H1 (cell line): ENCODE measurements around the gene PRR20B. TPM values are rescaled to one million over a fixed set of nuclear protein-coding genes. Genes with fewer than 3 reads are reported as not detected.

Experiments used
- CTCF ChIA-PET: fragments of 300-600 bp; sonication (Branson Sonifier 250); formaldehyde crosslinking; loops from one replicate; lab custom pipeline; 2021; ENCODE audit not compliant: partially characterized antibody; lab: Charles Lee
- POLR2A ChIA-PET: fragments of 300-600 bp; sonication (Branson Sonifier 250); formaldehyde crosslinking; loops from one replicate; lab custom pipeline; 2021; ENCODE audit warnings: inconsistent platforms; ENCODE audit not compliant: partially characterized antibody; lab: Charles Lee
- DNase-seq, 2 experiments: peaks; one replicate each; pipeline versions ENCODE4 v3.0.0 to v3.0.0-alpha.2; 2010 to 2022; ENCODE audit warnings: low spot score in 2 of 2, low read depth in 1 of 2, mixed read lengths in 1 of 2
- FAIRE-seq: peaks from 2 replicates; lab custom pipeline; 2011; peaks lifted over from hg19 to GRCh38; lab: Jason Lieb, UNC
- H2AFZ ChIP-seq: 2 replicates; pipeline ENCODE4 v1.8.1; 2012; ENCODE audit warnings: low read length, inconsistent platforms
- H2AK5ac ChIP-seq: 2 replicates; pipeline ENCODE4 v1.6.1; 2013; ENCODE audit warnings: low read depth, low read length
- H2BK120ac ChIP-seq: replicated peaks from 2 replicates; pipeline ENCODE3; 2013; ENCODE audit warnings: low read depth, low read length, inconsistent platforms
- H2BK12ac ChIP-seq: 2 replicates; pipeline ENCODE4 v1.6.1; 2013; ENCODE audit warnings: low read depth, low read length
- H2BK15ac ChIP-seq: 2 replicates; pipeline ENCODE4 v1.6.1; 2013; ENCODE audit warnings: low read length
- H2BK20ac ChIP-seq: 2 replicates; pipeline ENCODE4 v1.6.1; 2013; ENCODE audit warnings: low read length
- H2BK5ac ChIP-seq: 2 replicates; pipeline ENCODE4 v1.6.1; 2013; ENCODE audit warnings: low read depth, low read length
- H3K14ac ChIP-seq: 2 replicates; pipeline ENCODE4 v1.6.1; 2013; ENCODE audit warnings: inconsistent platforms; ENCODE audit not compliant: insufficient read length
- H3K18ac ChIP-seq: 2 replicates; pipeline ENCODE4 v1.6.1; 2013; ENCODE audit warnings: low read length; ENCODE audit errors: extremely low read depth
- H3K23ac ChIP-seq: 2 replicates; pipeline ENCODE4 v1.6.1; 2013; ENCODE audit warnings: inconsistent platforms; ENCODE audit not compliant: insufficient read length
- H3K23me2 ChIP-seq: 2 replicates; pipeline ENCODE4 v1.6.1; 2013; ENCODE audit warnings: low read depth, low read length
- H3K27ac ChIP-seq: 2 replicates; pipeline ENCODE4 v1.6.1; 2011; ENCODE audit warnings: low read depth, low read length, inconsistent platforms
- H3K27me3 ChIP-seq, 4 experiments: replicated peaks in 1 of 4; 1 replicate in 1 of 4; 2 replicates in 3 of 4; pipeline versions ENCODE4 v1.6.1 to v1.8.1; 2011 to 2013; ENCODE audit warnings: low read length in 3 of 4, mild to moderate bottlenecking in 3 of 4, inconsistent platforms in 2 of 4, mixed read lengths in 2 of 4, moderate library complexity in 1 of 4; ENCODE audit not compliant: control insufficient read depth in 3 of 4, insufficient read depth in 3 of 4; ENCODE audit errors: extremely low read depth in 1 of 4
- H3K36me3 ChIP-seq, 4 experiments: 2 replicates each; pipeline versions ENCODE4 v1.6.1 to v1.8.1; 2011 to 2013; ENCODE audit warnings: mild to moderate bottlenecking in 4 of 4, low read length in 3 of 4, moderate library complexity in 2 of 4, control low read depth in 1 of 4, inconsistent platforms in 1 of 4; ENCODE audit not compliant: insufficient read depth in 4 of 4, control insufficient read depth in 2 of 4
- H3K4ac ChIP-seq: replicated peaks from 2 replicates; pipeline ENCODE3; 2013; ENCODE audit warnings: low read length, low read depth, mixed read lengths, inconsistent platforms; ENCODE audit not compliant: insufficient read length
- H3K4me1 ChIP-seq, 4 experiments: replicated peaks in 1 of 4; 1 replicate in 1 of 4; 2 replicates in 3 of 4; pipeline versions ENCODE4 v1.6.1 to v1.8.1; 2011 to 2013; ENCODE audit warnings: low read length in 3 of 4, inconsistent platforms in 2 of 4, mixed read lengths in 1 of 4; ENCODE audit not compliant: insufficient read depth in 4 of 4, control insufficient read depth in 3 of 4
- H3K4me2 ChIP-seq, 2 experiments: 2 replicates each; pipeline versions ENCODE4 v1.6.1 to v1.8.1; 2011 to 2013; ENCODE audit warnings: low read depth in 2 of 2, low read length in 2 of 2, control low read depth in 1 of 2, inconsistent platforms in 1 of 2, mild to moderate bottlenecking in 1 of 2; ENCODE audit not compliant: insufficient read depth in 1 of 2
- H3K4me3 ChIP-seq, 4 experiments: fragments of 200-600, 300-600 bp in 1 of 4; sonication (generic), shearing (Covaris generic), sonication (Bioruptor Twin) in 1 of 4; 2 replicates each; pipeline versions ENCODE4 v1.5.1 to v1.8.1; 2011 to 2016; ENCODE audit warnings: low read length in 4 of 4, low read depth in 3 of 4, control low read depth in 2 of 4, inconsistent platforms in 2 of 4, mild to moderate bottlenecking in 2 of 4, mixed read lengths in 1 of 4, moderate library complexity in 1 of 4; ENCODE audit not compliant: insufficient read depth in 2 of 4; ENCODE audit errors: extremely low read depth in 1 of 4
- H3K56ac ChIP-seq: replicated peaks from 2 replicates; pipeline ENCODE3; 2013; ENCODE audit warnings: low read depth, mild to moderate bottlenecking, mixed read lengths, low read length, inconsistent platforms; ENCODE audit not compliant: insufficient read length
- H3K79me1 ChIP-seq: 2 replicates; pipeline ENCODE4 v1.6.1; 2013; ENCODE audit warnings: low read depth, low read length, control low read depth
- H3K79me2 ChIP-seq, 2 experiments: 2 replicates each; pipeline versions ENCODE4 v1.6.1 to v1.8.1; 2012 to 2013; ENCODE audit warnings: low read length in 2 of 2, mild to moderate bottlenecking in 2 of 2, inconsistent platforms in 1 of 2; ENCODE audit not compliant: insufficient read depth in 2 of 2, control insufficient read depth in 1 of 2
- H3K9ac ChIP-seq, 4 experiments: replicated peaks in 1 of 4; 1 replicate in 1 of 4; 2 replicates in 3 of 4; pipeline versions ENCODE4 v1.6.1 to v1.8.1; 2011 to 2013; ENCODE audit warnings: low read depth in 3 of 4, low read length in 3 of 4, control low read depth in 2 of 4, mild to moderate bottlenecking in 2 of 4, moderate library complexity in 2 of 4, inconsistent platforms in 1 of 4; ENCODE audit errors: extremely low read depth in 1 of 4
- H3K9me3 ChIP-seq, 2 experiments: 2 replicates each; pipeline versions ENCODE4 v1.6.1 to v1.8.1; 2012 to 2013; ENCODE audit warnings: mild to moderate bottlenecking in 2 of 2, moderate library complexity in 2 of 2, control low read depth in 1 of 2, inconsistent platforms in 1 of 2, low read depth in 1 of 2, low read length in 1 of 2, mixed read lengths in 1 of 2; ENCODE audit not compliant: insufficient read depth in 2 of 2
- H4K20me1 ChIP-seq, 2 experiments: replicated peaks in 1 of 2; 2 replicates each; pipeline versions ENCODE3 to v1.8.1; 2011 to 2013; ENCODE audit warnings: inconsistent platforms in 2 of 2, low read length in 2 of 2, mild to moderate bottlenecking in 1 of 2; ENCODE audit not compliant: insufficient read depth in 2 of 2, control insufficient read depth in 1 of 2
- H4K5ac ChIP-seq: 2 replicates; pipeline ENCODE4 v1.6.1; 2013; ENCODE audit warnings: low read length, low read depth, mixed read lengths, inconsistent platforms; ENCODE audit not compliant: insufficient read length
- H4K8ac ChIP-seq: 2 replicates; pipeline ENCODE4 v1.8.0; 2013; ENCODE audit warnings: mild to moderate bottlenecking, moderate library complexity, low read length, inconsistent platforms; ENCODE audit not compliant: insufficient read depth; ENCODE audit errors: extremely low read depth
- H4K91ac ChIP-seq: replicated peaks from 2 replicates; pipeline ENCODE3; 2013; ENCODE audit warnings: low read length, mixed read lengths, inconsistent platforms; ENCODE audit not compliant: insufficient read length
- CREB1 ChIP-seq: IDR thresholded peaks from 2 replicates; pipeline ENCODE4 v1.6.1; 2012; ENCODE audit warnings: inconsistent platforms
- KDM4A ChIP-seq: IDR thresholded peaks from one replicate; pipeline ENCODE4 v1.7.1; 2012; ENCODE audit warnings: low read depth, mild to moderate bottlenecking, moderate library complexity, low read length, inconsistent platforms; ENCODE audit not compliant: severe bottlenecking
- YY1 ChIP-seq: IDR thresholded peaks from 2 replicates; pipeline ENCODE4 v1.6.1; 2011; ENCODE audit warnings: low read depth, mild to moderate bottlenecking, low read length
- WGBS, 2 experiments: shearing (Covaris generic) in 1 of 2; methylation state at CpG; one replicate each; pipeline versions ENCODE4 v1.1.6 to v1.1.7; 2013 to 2015; ENCODE audit warnings: low lambda C conversion rate in 2 of 2, mixed read lengths in 2 of 2, inconsistent platforms in 1 of 2, low coverage in 1 of 2, missing lambda C conversion rate in 1 of 2; ENCODE audit not compliant: insufficient replicate concordance in 2 of 2, insufficient coverage in 1 of 2, insufficient read length in 1 of 2; ENCODE audit errors: extremely low coverage in 1 of 2, missing lambda C conversion rate in 1 of 2; 5-methylcytosine and 5-hydroxymethylcytosine counted together
- polyA plus RNA-seq, 7 experiments: library from polyadenylated mRNA; depleted of rRNA in 3 of 7; stranded (reverse) in 5 of 7; unstranded in 2 of 7; fragments of >200 nt in 5 of 7; fragments of 200-250 nt in 2 of 7; gene quantifications; 1 replicate in 5 of 7; 2 replicates in 1 of 7; 4 replicates in 1 of 7; pipeline versions ENCODE4 v1.2.1 to v1.2.3, GENCODE V29; 2011 to 2013; ENCODE audit warnings: missing spikeins in 2 of 7, mixed read lengths in 2 of 7
- total RNA-seq: library from RNA; stranded (reverse); fragmentation: NEBNext Ultra II Directional; extraction: Animal tissue kit (Norgen Biotek cat#: 25700); gene quantifications from 2 replicates; pipeline ENCODE4 v1.2.1, GENCODE V29; 2021
- TF ChIP-seq, protein P1 (sequence below): IDR thresholded peaks from 2 replicates; pipeline ENCODE4 v1.6.1; 2011; ENCODE audit warnings: low read depth, mild to moderate bottlenecking, low read length; ENCODE audit not compliant: insufficient read depth

PRR20B gene
- total and polyA plus RNA-seq, 2 of the 8 experiments (the other 6 are each of a cell fraction or from before 2014, with no cell fraction given): not detected

- Histone ChIP-seq H3K23ac (no peak overlapping the region), H3K79me2 (no peaks in the 10 kb centered on the region), H2AK5ac (no peak overlapping the region), H3K23me2 (no peaks in the 10 kb centered on the region), H2BK12ac (no peak overlapping the region), H3K9me3 (no peaks in the 10 kb centered on the region; a peak in 1 of 4 replicates), H3K79me1 (no peaks in the 10 kb centered on the region), H3K36me3 (no peaks in the 10 kb centered on the region), H3K4me3 (no peak overlapping the region), H4K5ac (no peak overlapping the region), H3K56ac (no peak overlapping the region), H3K4ac (no peak overlapping the region), H2BK15ac (no peak overlapping the region), H3K14ac (no peak overlapping the region), H2BK20ac (no peak overlapping the region), H3K4me2 (no peak overlapping the region), H2AFZ (no peak overlapping the region), H3K18ac (no peak overlapping the region), H4K8ac (no peak overlapping the region), H4K20me1 (no peaks in the 10 kb centered on the region), H4K91ac (no peak overlapping the region), H3K9ac (no peak overlapping the region), H3K4me1 (no peaks in the 10 kb centered on the region), H3K27me3 (no peaks in the 10 kb centered on the region), H2BK5ac (no peak overlapping the region), H2BK120ac (no peak overlapping the region), H3K27ac (no peak overlapping the region)
- POLR2A ChIA-PET: no interaction called here
- FAIRE-seq: no peak
- TF ChIP-seq YY1 (no peak), CREB1 (no peak), KDM4A (no peak)
- TF ChIP-seq, protein P1, sequence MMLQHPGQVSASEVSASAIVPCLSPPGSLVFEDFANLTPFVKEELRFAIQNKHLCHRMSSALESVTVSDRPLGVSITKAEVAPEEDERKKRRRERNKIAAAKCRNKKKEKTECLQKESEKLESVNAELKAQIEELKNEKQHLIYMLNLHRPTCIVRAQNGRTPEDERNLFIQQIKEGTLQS: no peak
- CTCF ChIA-PET: no interaction called here
- 87% methylated on average over 5 of the region's 5 CpGs; no CpG with 5 or more reads in 1 of the 2 experiments for WGBS, 2 experiments
- DNase-seq: no peak
These were observed 8.3 kb upstream of the PRR20B start for GRCh38 chr13:57138988-57139387.
